Ectodermal cell (in vitro differentiated cells): Measurements from ENCODE around the gene HYDIN.
A peak's percentile ranks its signal among the peaks of the same experiment; 100 is the strongest.

Experiments
- H3K27ac ChIP-seq: 2 replicates; pipeline ENCODE4 v1.7.0; 2013; ENCODE audit warnings: mild to moderate bottlenecking, low read depth, low read length; ENCODE audit not compliant: insufficient read depth, poor library complexity, severe bottlenecking
- H3K27me3 ChIP-seq: 2 replicates; pipeline ENCODE4 v1.7.0; 2013; ENCODE audit warnings: mild to moderate bottlenecking, low read length; ENCODE audit not compliant: insufficient read depth, control insufficient read depth, poor library complexity, severe bottlenecking
- H3K36me3 ChIP-seq: one replicate; pipeline ENCODE4 v1.7.0; 2013; ENCODE audit warnings: low read length; ENCODE audit not compliant: control insufficient read depth, insufficient read depth
- H3K4me1 ChIP-seq: one replicate; pipeline ENCODE4 v1.7.0; 2013; ENCODE audit warnings: low read length; ENCODE audit not compliant: control insufficient read depth, insufficient read depth
- H3K4me3 ChIP-seq: 2 replicates; pipeline ENCODE4 v1.7.0; 2013; ENCODE audit warnings: low read depth, low read length, control low read depth; ENCODE audit not compliant: insufficient read depth
- H3K9me3 ChIP-seq: 2 replicates; pipeline ENCODE4 v1.7.0; 2013; ENCODE audit warnings: mild to moderate bottlenecking, low read length, moderate library complexity; ENCODE audit not compliant: control insufficient read depth
- WGBS, 2 experiments: methylation state at CpG; one replicate each; pipeline ENCODE4 v1.1.7; 2013; ENCODE audit warnings: missing lambda C conversion rate in 2 of 2; 5-methylcytosine and 5-hydroxymethylcytosine counted together

HYDIN gene

DNA sequence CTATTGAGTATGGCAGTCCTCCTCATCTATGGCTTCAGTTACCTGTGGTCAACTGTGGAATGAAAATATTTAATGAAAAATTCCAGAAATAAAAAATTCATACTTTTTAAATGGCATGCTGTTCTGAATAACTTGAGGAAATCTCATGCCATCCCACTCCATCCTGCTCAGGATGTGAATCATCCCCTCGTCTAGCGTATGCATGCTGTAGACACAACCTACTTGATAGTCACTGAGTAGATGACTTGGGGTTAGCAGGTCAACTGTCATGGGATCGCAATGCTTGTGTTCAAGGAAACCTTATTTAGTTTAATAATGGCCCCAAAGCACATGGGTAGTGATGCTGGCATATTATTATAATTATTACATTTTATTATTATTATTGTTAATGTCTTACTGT is 424.7 kb downstream of the HYDIN start:
- WGBS, 2 experiments: 91 to 93% methylated on average over 3 of the region's 3 CpGs
- H3K4me3 ChIP-seq: no peak overlapping the region
- H3K27me3 ChIP-seq: peaks cover 13% of the 10 kb centered on the region
- no peaks in the 10 kb centered on the region for H3K36me3 ChIP-seq
- H3K27ac ChIP-seq: no peak overlapping the region
- H3K4me1 ChIP-seq: no peaks in the 10 kb centered on the region
- H3K9me3 ChIP-seq: no peaks in the 10 kb centered on the region

DNA sequence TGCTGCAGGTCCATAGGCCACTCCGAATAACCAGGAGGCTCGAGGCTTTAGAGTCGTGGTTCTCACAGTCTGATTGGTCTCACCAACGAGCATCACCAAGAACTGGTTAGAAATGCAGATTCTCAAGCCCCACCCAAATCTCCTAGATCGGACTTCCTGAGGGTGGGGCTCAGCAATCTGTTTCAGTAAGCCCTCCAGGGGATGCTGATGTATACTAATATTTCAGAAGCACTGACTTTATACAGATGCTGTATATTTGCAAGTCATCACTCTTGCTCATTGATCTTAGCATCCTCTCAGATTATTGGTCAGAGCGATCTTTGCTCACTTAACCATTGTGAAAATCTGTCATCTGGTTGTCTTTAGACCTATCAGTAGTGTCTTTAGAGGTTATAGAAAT is 425.1 kb downstream of the HYDIN start:
- H3K27ac ChIP-seq: no peak overlapping the region
- 80 to 86% methylated on average over 6 of the region's 6 CpGs for WGBS, 2 experiments
- H3K4me3 ChIP-seq: no peak overlapping the region
- peaks cover 9% of the 10 kb centered on the region for H3K27me3 ChIP-seq
- H3K36me3 ChIP-seq: no peaks in the 10 kb centered on the region
- H3K4me1 ChIP-seq: no peaks in the 10 kb centered on the region
- no peaks in the 10 kb centered on the region for H3K9me3 ChIP-seq

DNA sequence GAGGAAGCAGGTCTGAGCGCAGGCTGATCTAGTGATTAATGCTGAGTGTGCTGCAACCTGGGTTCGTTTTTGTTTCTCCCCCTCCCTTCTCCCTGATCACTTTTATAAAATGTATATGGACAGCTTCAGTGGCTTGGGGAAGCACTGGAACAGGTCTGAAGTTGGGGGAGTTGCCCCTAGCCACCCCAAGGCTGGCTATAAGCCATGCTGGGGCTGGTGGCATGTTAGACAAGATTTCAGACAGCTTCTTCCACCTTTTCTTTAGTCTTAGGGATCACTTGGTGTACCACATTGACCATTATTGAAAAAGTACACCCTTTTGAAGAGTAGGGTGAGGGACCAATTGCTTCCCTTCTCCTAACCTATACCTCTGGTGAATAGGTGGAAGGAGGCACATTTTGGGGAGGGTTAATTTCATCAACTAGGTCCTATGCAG is 425.8 kb downstream of the HYDIN start:
- H3K27ac ChIP-seq: no peak overlapping the region
- no peak overlapping the region for H3K4me3 ChIP-seq
- no peaks in the 10 kb centered on the region for H3K9me3 ChIP-seq
- 39 to 68% methylated on average over 2 of the region's 2 CpGs for WGBS, 2 experiments
- H3K36me3 ChIP-seq: no peaks in the 10 kb centered on the region
- H3K27me3 ChIP-seq: peaks cover 9% of the 10 kb centered on the region
- peaks cover 6% of the 10 kb centered on the region for H3K4me1 ChIP-seq

DNA sequence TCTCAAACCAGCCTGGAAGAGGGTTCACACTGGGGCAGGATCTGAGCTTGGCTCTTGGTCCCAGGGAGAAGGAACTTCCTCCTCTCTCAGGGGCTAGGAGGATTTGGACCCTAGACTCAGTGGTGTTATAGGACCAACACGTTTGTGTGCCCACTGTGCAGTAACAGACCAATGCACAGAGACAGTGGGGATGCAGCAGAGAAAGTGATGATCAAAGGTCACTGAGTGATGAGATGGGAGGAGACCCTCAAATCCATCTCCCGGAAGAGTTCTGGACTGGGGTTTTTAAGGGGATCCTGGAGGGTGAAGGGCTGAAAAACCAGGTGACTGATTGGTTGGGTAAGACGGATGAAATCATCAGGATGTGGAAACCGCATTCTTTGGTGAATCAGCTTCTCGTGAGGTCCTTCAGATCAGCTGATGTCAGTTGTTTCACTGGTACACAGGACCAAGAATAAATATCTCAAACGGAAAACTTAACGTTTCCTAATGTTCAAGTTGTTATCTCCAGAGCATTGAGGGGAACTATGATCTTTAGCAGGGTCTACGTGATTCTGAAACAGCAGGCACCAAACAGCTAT is 426.3 kb downstream of the HYDIN start:
- Histone ChIP-seq H3K4me1 (peaks cover 8% of the 10 kb centered on the region), H3K36me3 (no peaks in the 10 kb centered on the region), H3K27ac (no peak overlapping the region), H3K4me3 (no peak overlapping the region), H3K9me3 (no peaks in the 10 kb centered on the region), H3K27me3 (peaks cover 9% of the 10 kb centered on the region)
- WGBS, 2 experiments: 77 to 79% methylated on average over 8 of the region's 8 CpGs

DNA sequence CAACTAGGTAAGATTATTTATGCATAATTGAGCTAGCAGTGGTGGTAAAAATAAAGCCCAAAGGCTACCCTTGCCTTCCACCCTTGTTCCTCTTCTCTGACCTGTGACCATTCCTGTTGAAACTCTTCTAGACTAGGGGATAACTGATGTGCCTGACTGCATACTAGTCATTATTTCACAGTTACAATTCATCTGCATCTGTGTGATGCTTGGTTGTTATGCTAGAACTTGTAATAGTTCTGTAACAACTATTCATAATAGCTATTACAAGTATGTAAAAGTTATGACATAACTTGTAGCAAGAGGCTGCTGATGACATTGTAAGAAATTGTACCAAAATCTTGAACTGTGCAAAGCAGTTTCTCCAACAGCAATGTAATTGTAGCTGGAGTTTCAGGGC is 427.2 kb downstream of the HYDIN start:
- peaks cover 8% of the 10 kb centered on the region for H3K4me1 ChIP-seq
- H3K4me3 ChIP-seq: no peak overlapping the region
- peaks cover 4% of the 10 kb centered on the region for H3K27me3 ChIP-seq
- H3K27ac ChIP-seq: no peak overlapping the region
- H3K36me3 ChIP-seq: no peaks in the 10 kb centered on the region
- H3K9me3 ChIP-seq: no peaks in the 10 kb centered on the region

DNA sequence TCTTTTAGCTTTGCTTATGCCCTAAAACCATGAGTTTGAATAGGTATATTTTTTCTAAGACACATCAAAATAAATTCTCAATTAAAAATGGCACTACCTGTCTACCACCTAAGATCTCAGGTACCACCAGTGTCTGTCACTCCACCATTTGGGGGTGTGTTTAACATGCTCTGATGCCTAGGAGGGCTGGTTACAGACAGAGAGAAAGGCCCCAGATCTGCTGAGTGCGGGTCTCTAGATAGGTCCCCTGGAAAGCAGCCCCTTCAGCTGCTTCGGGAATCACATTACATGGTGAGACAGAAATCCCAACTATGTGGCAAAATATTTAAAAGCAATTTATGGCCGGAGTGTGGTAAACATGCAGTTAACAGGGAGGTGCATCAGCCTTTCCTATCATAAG is 428.9 kb downstream of the HYDIN start:
- peaks cover 3% of the 10 kb centered on the region for H3K27me3 ChIP-seq
- no peaks in the 10 kb centered on the region for H3K9me3 ChIP-seq
- H3K4me3 ChIP-seq: peak overlapping the region; percentile 87
- whole genome bisulfite sequencing, 2 experiments: 84 to 85% methylated on average over 3 of the region's 3 CpGs
- no peak overlapping the region for H3K27ac ChIP-seq
- peaks cover 8% of the 10 kb centered on the region for H3K4me1 ChIP-seq
- H3K36me3 ChIP-seq: no peaks in the 10 kb centered on the region

DNA sequence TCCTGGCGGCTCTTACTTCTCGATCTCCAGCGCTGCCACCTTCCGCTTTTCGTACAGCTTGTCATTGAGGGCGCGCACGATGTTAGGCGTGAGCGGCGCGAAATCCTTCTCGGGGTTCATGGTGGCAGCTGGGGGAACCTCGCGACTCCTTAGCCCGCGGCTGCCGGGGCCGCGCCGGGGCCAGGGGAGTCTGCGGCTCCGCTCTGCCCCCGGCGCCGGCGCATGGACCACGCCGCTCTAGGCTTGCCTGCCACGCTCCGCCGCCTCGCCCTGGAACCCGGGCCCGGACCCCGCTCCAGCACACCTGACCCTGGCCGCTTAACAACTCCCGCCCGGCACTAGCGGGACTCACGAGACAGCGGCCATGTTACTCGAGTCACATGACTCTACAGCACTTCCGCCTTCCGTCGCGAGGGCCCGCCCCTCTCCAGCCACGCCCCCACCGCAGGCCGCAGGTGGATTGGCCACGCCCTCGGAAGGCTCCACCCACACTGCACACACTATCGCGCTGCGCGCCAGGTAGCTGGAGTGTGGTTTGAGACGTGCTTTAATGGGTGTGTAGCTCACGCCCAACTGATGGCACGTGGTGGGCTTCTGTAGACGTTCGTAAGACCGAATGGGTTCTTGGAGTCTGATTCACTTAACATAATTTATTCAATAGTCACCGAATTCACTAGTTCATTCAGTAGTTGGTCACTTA is 429.6 kb downstream of the HYDIN start, which contains the start of gene VAC14:
VAC14 (minus strand) TSS at position 378 of the 700 bp plus-strand sequence; CDS start at position 120, 258 bp downstream.
- Histone ChIP-seq H3K9me3 (no peaks in the 10 kb centered on the region), H3K27ac (peak within 1 kb of the TSS; percentile 19), H3K4me1 (peaks cover 8% of the 10 kb centered on the region), H3K4me3 (peak within 1 kb of the TSS; percentile 87), H3K36me3 (no peaks in the 10 kb centered on the region), H3K27me3 (no peaks in the 10 kb centered on the region)
- WGBS, 2 experiments: 1% methylated on average over 64 of the region's 64 CpGs

DNA sequence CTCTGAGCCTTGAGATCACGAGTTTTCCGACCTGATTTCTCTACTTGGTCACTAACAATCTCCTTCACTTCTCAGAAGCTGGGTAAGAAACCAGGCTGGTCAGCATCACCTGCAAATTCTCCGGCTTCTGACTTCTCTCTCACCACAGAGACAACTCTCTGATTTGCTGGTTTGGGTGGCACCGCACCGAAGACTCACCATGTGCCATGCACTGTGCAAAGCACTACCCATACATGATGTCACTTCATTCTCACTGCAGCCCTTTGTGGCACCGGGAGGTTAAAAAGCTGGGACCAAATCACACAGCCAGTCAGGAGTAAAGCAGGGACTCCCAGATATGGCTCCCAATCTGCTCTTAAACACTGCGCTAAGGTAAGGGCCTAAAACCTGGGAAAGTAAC is 430.2 kb downstream of the HYDIN start:
- peaks cover 8% of the 10 kb centered on the region for H3K4me1 ChIP-seq
- 28 to 30% methylated on average over 7 of the region's 7 CpGs for WGBS, 2 experiments
- H3K36me3 ChIP-seq: no peaks in the 10 kb centered on the region
- H3K27me3 ChIP-seq: no peaks in the 10 kb centered on the region
- H3K4me3 ChIP-seq: peak overlapping the region; percentile 87
- H3K27ac ChIP-seq: no peak overlapping the region
- no peaks in the 10 kb centered on the region for H3K9me3 ChIP-seq

DNA sequence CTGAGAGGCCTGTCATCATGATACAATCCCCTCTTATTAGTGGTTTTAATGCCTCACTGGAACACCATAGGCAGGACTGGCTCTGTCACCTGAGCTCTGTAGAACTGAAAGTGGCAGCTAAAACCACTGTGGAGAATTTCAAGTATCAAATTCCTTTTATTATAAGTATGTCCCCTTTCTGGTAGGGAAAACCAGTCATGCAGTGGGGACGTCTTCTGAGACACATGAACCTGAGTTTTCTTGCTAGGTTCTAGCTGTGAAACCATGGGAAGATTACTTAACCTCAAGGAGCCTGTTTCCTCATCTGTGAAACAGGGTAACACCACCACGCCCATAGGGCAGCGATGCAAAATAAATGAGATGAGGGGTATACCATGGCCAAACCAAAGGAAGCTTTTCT is 434.2 kb downstream of the HYDIN start:
- peaks cover 17% of the 10 kb centered on the region for H3K4me1 ChIP-seq
- 95% methylated on average over 3 of the region's 3 CpGs for WGBS, 2 experiments
- no peaks in the 10 kb centered on the region for H3K27me3 ChIP-seq
- no peaks in the 10 kb centered on the region for H3K9me3 ChIP-seq
- no peaks in the 10 kb centered on the region for H3K36me3 ChIP-seq
- no peak overlapping the region for H3K4me3 ChIP-seq
- no peak overlapping the region for H3K27ac ChIP-seq

DNA sequence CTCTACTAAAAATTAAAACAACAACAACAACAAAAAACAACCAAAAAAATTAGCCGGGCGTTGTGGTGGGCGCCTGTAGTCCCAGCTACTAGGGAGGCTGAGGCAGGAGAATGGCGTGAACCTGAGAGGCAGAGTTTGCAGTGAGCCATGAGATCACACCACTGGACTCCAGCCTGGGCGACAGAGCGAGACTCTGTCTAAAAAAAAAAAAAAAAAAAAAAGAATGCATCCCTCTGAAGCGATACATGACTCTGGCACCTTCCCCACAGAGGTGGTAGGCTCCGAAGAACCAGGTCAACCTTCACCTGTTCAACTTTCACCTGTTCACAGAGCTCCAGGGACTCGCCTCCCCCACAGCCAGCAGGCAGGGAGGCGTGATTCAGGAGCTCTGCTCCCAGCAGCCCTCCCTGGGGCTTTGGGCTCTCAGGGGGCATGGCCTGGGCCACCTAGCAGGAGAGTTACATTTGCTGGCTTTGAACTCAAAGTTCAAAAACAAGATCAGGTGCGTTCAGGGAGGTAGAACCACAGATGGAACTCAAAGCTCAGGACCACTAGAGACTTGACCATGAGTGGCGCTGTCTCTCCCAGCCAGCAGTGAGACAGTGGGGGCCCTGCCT is 435.1 kb downstream of the HYDIN start:
- WGBS, 2 experiments: 93% methylated on average over 12 of the region's 12 CpGs

More for the DNA sequence above, 435.1 kb downstream of the HYDIN start:
- Histone ChIP-seq H3K27ac (no peak overlapping the region), H3K4me1 (peaks cover 26% of the 10 kb centered on the region), H3K9me3 (no peaks in the 10 kb centered on the region), H3K36me3 (no peaks in the 10 kb centered on the region), H3K27me3 (no peaks in the 10 kb centered on the region), H3K4me3 (no peak overlapping the region)
